Osteocyte (in vitro differentiated cells): ENCODE data around the gene DPP8. TPM values are rescaled to one million over a fixed set of nuclear protein-coding genes. Genes with fewer than 3 reads are reported as not detected.
"Not testable (repeated sequence)": the region's sequence is repeated elsewhere in the genome, so short reads cannot be mapped to it uniquely, and the experiment has no call there.

Experiments
- DNase-seq: peaks from one replicate; pipeline ENCODE4 v3.0.0; 2021; ENCODE audit warnings: mixed read lengths; ENCODE audit not compliant: unreplicated experiment; ENCODE audit errors: extremely low spot score
- H3K27ac Mint-ChIP-seq: one replicate; pipeline ENCODE4 v1.8.0; 2021; ENCODE audit warnings: mild to moderate bottlenecking, mixed read lengths; ENCODE audit not compliant: unreplicated experiment
- H3K27me3 Mint-ChIP-seq: one replicate; pipeline ENCODE4 v1.8.0; 2021; ENCODE audit warnings: mixed read lengths; ENCODE audit not compliant: unreplicated experiment
- H3K36me3 Mint-ChIP-seq: one replicate; pipeline ENCODE4 v1.8.0; 2021; ENCODE audit warnings: mixed read lengths; ENCODE audit not compliant: unreplicated experiment
- H3K4me1 Mint-ChIP-seq: one replicate; pipeline ENCODE4 v1.8.0; 2021; ENCODE audit warnings: mixed read lengths; ENCODE audit not compliant: unreplicated experiment
- H3K4me3 Mint-ChIP-seq: one replicate; pipeline ENCODE4 v1.8.0; 2021; ENCODE audit warnings: mild to moderate bottlenecking, moderate library complexity, mixed read lengths; ENCODE audit not compliant: unreplicated experiment
- H3K9me3 Mint-ChIP-seq: one replicate; pipeline ENCODE4 v1.8.0; 2021; ENCODE audit warnings: mixed read lengths; ENCODE audit not compliant: unreplicated experiment
- total RNA-seq: library from RNA; stranded (reverse); gene quantifications from 2 replicates; pipeline ENCODE4 v1.2.1, GENCODE V29; 2021
- TF ChIP-seq, protein P1 (sequence below): fragments of 200-600 bp; sonication (generic); IDR thresholded peaks from 2 replicates; pipeline ENCODE4 v1.5.0; 2021; ENCODE audit warnings: antibody characterized with exemption, mild to moderate bottlenecking, moderate library complexity

The DPP8 gene
- total RNA-seq, 1 donor from 2014 or later: 34.2 TPM

DNA sequence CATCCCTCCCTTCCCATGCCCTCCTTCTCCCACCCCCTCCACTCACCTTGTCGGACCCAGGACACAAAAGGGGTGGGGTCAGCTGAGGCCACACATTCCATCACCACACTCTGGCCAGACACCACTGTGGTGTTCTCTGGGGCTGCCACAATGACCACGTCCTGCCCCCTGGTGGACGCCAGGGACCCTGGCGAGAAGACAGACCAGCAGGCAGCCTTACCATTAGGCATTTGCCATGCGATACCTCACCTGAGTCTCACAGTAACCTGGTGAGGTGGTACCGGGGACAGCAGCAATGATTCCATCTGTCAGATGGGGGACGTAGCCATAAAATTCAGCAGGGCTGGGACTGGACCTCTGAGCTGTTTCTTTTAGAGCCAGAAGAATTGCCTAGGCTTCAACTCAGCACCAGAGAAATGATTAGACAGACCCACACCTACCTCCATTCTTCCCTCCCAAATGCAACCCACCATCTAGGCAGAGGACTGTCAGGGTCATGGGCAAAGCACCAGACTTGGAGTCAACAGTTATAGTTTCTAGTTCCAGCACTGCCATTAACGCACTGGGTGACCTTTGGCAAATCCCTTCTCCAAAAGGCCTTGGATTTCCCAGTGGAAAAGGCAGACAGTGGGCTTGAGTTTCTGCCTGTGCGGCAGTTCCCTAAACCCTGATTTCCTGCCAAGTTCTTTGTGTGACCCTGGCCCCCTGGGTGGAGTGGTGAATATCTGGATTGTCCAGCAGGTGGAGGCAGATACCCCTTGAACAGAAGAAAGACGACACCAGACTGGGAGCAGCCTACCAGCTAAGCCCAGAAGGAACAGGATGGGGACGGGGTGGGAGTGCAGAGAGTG, 116.5 kb downstream of the DPP8 start:
- peak overlapping the region; percentile 88 for H3K27ac Mint-ChIP-seq
- peaks cover 14% of the 10 kb centered on the region for H3K36me3 Mint-ChIP-seq
- DNase-seq: peak; percentile 92
- no peak overlapping the region for H3K4me3 Mint-ChIP-seq
- peaks cover 18% of the 10 kb centered on the region for H3K4me1 Mint-ChIP-seq
- no peaks in the 10 kb centered on the region for H3K9me3 Mint-ChIP-seq
- TF ChIP-seq, protein P1, sequence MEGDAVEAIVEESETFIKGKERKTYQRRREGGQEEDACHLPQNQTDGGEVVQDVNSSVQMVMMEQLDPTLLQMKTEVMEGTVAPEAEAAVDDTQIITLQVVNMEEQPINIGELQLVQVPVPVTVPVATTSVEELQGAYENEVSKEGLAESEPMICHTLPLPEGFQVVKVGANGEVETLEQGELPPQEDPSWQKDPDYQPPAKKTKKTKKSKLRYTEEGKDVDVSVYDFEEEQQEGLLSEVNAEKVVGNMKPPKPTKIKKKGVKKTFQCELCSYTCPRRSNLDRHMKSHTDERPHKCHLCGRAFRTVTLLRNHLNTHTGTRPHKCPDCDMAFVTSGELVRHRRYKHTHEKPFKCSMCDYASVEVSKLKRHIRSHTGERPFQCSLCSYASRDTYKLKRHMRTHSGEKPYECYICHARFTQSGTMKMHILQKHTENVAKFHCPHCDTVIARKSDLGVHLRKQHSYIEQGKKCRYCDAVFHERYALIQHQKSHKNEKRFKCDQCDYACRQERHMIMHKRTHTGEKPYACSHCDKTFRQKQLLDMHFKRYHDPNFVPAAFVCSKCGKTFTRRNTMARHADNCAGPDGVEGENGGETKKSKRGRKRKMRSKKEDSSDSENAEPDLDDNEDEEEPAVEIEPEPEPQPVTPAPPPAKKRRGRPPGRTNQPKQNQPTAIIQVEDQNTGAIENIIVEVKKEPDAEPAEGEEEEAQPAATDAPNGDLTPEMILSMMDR: peak; percentile 67
- H3K27me3 Mint-ChIP-seq: no peaks in the 10 kb centered on the region

GRCh38 chr15:65399997-65400396, 117.5 kb downstream of the DPP8 start:
- DNase-seq: no peak
- H3K36me3 Mint-ChIP-seq: peaks cover 13% of the 10 kb centered on the region
- no peaks in the 10 kb centered on the region for H3K9me3 Mint-ChIP-seq
- H3K4me1 Mint-ChIP-seq: peaks cover 15% of the 10 kb centered on the region
- TF ChIP-seq, protein P1: no peak
- H3K27ac Mint-ChIP-seq: no peak overlapping the region
- no peak overlapping the region for H3K4me3 Mint-ChIP-seq
- no peaks in the 10 kb centered on the region for H3K27me3 Mint-ChIP-seq

GRCh38 chr15:65399001-65399706, 118.3 kb downstream of the DPP8 start:
- peaks cover 15% of the 10 kb centered on the region for H3K4me1 Mint-ChIP-seq
- TF ChIP-seq, protein P1: no peak
- H3K27me3 Mint-ChIP-seq: no peaks in the 10 kb centered on the region
- H3K9me3 Mint-ChIP-seq: no peaks in the 10 kb centered on the region
- peaks cover 17% of the 10 kb centered on the region for H3K36me3 Mint-ChIP-seq
- no peak overlapping the region for H3K4me3 Mint-ChIP-seq
- H3K27ac Mint-ChIP-seq: no peak overlapping the region
- DNase-seq: no peak

- H3K4me3 Mint-ChIP-seq, DNase-seq, H3K9me3 Mint-ChIP-seq, H3K27ac Mint-ChIP-seq, H3K27me3 Mint-ChIP-seq: not testable (repeated sequence)
- Mint-ChIP-seq H3K36me3 (peaks cover 24% of the 10 kb centered on the region), H3K4me1 (peaks cover 13% of the 10 kb centered on the region)
Measured at GRCh38 chr15:65398486-65398885, 119.0 kb downstream of the DPP8 start.

DNA sequence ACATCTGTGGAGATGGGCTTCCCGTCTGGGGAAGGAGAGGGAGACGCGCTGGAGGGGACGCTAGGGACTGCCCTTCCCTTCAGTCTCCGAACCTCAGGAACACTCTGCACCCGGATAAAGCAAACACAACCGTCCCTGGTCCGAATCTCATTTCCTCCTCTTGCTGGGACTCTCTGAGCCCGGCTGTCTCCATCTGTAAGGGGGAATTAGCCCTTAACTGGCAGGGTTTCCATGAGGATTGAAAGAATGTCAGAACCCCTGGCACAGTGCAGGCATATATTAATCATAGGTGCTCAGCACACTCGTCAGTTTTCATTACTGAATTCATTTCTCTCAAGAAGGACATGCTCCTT, 120.5 kb downstream of the DPP8 start:
- no peaks in the 10 kb centered on the region for H3K9me3 Mint-ChIP-seq
- H3K27ac Mint-ChIP-seq: no peak overlapping the region
- DNase-seq: no peak
- TF ChIP-seq, protein P1: no peak
- H3K27me3 Mint-ChIP-seq: no peaks in the 10 kb centered on the region
- peaks cover 27% of the 10 kb centered on the region for H3K36me3 Mint-ChIP-seq
- peaks cover 13% of the 10 kb centered on the region for H3K4me1 Mint-ChIP-seq
- no peak overlapping the region for H3K4me3 Mint-ChIP-seq
